Measurements from ENCODE around the gene AIMP2. TPM values are rescaled to one million over a fixed set of nuclear protein-coding genes. Genes with fewer than 3 reads are reported as not detected.

The AIMP2 gene
- total RNA-seq, 1 experiment from 2014 or later, result 68.4 TPM

DNA sequence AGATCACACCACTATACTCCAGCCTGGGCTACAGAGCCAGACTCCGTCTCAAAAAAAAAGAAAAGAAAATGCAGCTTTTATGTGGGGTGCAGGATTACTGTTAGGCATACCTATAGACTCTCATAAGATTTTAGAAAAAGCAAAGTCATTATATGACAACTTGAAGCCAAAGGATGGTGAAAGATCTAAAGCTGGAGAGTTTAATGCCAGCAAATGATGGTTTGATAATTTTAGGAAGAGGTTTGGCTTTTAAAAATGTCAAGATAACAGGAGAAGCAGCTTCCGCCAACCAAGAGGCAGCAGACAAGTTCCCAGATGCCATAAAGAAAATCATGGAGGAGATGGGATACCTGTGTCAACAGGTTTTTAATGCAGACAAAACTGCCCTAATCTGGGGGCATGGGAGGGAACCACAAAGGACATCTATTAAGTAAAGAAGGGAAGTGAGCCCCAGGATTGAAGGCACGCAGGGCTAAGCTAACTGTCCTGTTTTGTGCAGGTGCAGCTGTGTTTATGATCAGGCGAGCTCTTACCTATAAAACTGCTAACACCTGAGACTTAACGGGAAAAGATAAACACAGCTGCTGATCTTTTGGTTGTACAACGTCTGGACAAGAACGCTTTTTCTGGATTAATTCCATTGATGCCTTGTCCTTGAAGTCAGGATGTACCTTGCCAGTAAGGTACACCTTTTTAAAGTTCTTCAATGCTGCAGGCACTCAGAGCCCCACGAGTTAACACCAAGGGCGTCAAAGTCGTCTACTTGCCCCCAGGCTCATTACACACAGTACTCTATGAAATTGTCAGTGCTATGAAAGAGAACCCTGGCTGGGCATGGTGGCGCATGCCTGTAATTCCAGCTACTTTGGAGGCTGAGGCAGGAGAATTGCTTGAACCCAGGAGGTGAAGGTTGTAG lies 11.6 kb downstream of the AIMP2 start:
- BruUV-seq (replicated peaks), result no TSS peak
- H3K36me3 ChIP-seq (ENCODE audit: low read depth, low read length), result peaks cover 63% of the 10 kb centered on the region
- ChIA-PET POLR2A (ENCODE audit: unreplicated experiment) (no interaction called here), CTCF (no interaction called here)
- TF ChIP-seq, protein P1, sequence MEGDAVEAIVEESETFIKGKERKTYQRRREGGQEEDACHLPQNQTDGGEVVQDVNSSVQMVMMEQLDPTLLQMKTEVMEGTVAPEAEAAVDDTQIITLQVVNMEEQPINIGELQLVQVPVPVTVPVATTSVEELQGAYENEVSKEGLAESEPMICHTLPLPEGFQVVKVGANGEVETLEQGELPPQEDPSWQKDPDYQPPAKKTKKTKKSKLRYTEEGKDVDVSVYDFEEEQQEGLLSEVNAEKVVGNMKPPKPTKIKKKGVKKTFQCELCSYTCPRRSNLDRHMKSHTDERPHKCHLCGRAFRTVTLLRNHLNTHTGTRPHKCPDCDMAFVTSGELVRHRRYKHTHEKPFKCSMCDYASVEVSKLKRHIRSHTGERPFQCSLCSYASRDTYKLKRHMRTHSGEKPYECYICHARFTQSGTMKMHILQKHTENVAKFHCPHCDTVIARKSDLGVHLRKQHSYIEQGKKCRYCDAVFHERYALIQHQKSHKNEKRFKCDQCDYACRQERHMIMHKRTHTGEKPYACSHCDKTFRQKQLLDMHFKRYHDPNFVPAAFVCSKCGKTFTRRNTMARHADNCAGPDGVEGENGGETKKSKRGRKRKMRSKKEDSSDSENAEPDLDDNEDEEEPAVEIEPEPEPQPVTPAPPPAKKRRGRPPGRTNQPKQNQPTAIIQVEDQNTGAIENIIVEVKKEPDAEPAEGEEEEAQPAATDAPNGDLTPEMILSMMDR (conservative IDR thresholded peaks at IDR 0.05; ENCODE audit: low read depth, low read length), result no peak
- TF ChIP-seq EZH2phosphoT487 (IDR thresholded peaks at IDR 0.05; ENCODE audit: borderline replicate concordance, low read length) (no peak), EZH2 (IDR thresholded peaks at IDR 0.05; ENCODE audit: low read length, unreplicated experiment) (no peak)
- H2AFZ ChIP-seq (ENCODE audit: low read length), result no peak overlapping the region
- no peaks in the 10 kb centered on the region for H3K9me3 ChIP-seq (ENCODE audit: low read length)
- no peaks in the 10 kb centered on the region for H3F3A ChIP-seq (ENCODE audit: low read length, unreplicated experiment)
- H3K4me1 ChIP-seq (ENCODE audit: insufficient read depth, low read length), result peaks cover 4% of the 10 kb centered on the region
- no peak overlapping the region for H3K27ac ChIP-seq (ENCODE audit: low read length)
- H4K20me1 ChIP-seq (ENCODE audit: low read length), result no peaks in the 10 kb centered on the region
- DNase-seq (no peak), ATAC-seq (no peak)
- H3K9ac ChIP-seq (ENCODE audit: low read length), result no peak overlapping the region
- H3K9me2 ChIP-seq (replicated peaks; ENCODE audit: low read length), result no peaks in the 10 kb centered on the region
- no peaks in the 10 kb centered on the region for H3K79me2 ChIP-seq (ENCODE audit: low read length)
- H3K4me3 ChIP-seq (ENCODE audit: low read length), result no peak overlapping the region
- H3K4me2 ChIP-seq (ENCODE audit: low read length), result no peak overlapping the region
- intact Hi-C loops (cut with micrococcal nuclease), result no loop called here
- H3K27me3 ChIP-seq (ENCODE audit: low read length), result no peaks in the 10 kb centered on the region

DNA sequence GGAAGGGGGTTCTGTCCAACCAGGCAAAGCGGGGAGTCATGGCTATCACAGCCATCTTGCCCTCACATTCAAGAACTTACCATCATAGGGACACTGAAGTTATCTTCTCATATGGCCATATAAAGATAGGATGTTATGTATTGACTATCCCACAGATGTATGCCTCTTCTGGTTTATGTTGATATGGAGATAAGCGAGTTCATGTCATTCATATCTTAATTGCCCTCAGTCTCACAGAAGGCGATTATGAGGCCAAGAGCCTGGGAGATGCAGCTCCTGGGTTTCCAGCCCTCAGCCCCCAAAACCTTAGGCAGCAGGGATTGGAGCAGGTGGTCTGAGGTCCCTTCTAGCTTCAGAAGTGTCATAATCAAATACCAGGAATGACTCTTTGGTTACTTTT lies 13.6 kb downstream of the AIMP2 start:
- no peak overlapping the region for H2AFZ ChIP-seq (ENCODE audit: low read length)
- DNase-seq (no peak), ATAC-seq (no peak)
- no peak for TF ChIP-seq EZH2 (IDR thresholded peaks at IDR 0.05; ENCODE audit: low read length, unreplicated experiment)
- TF ChIP-seq, protein P1 (conservative IDR thresholded peaks at IDR 0.05; ENCODE audit: low read depth, low read length), result no peak
- no peak for TF ChIP-seq EZH2phosphoT487 (IDR thresholded peaks at IDR 0.05; ENCODE audit: borderline replicate concordance, low read length)
- no peak overlapping the region for H3K27ac ChIP-seq (ENCODE audit: low read length)
- no peaks in the 10 kb centered on the region for H3K27me3 ChIP-seq (ENCODE audit: low read length)
- peaks cover 64% of the 10 kb centered on the region for H3K36me3 ChIP-seq (ENCODE audit: low read depth, low read length)
- no peak overlapping the region for H3K4me3 ChIP-seq (ENCODE audit: low read length)
- no peak overlapping the region for H3K9ac ChIP-seq (ENCODE audit: low read length)
- POLR2A ChIA-PET (ENCODE audit: unreplicated experiment), result no interaction called here
- H3K9me3 ChIP-seq (ENCODE audit: low read length), result no peaks in the 10 kb centered on the region
- intact Hi-C loops (cut with micrococcal nuclease), result no loop called here
- no peaks in the 10 kb centered on the region for H3K79me2 ChIP-seq (ENCODE audit: low read length)
- peaks cover 4% of the 10 kb centered on the region for H3K4me1 ChIP-seq (ENCODE audit: insufficient read depth, low read length)
- CTCF ChIA-PET, result no interaction called here
- BruUV-seq (replicated peaks), result no TSS peak
- no peaks in the 10 kb centered on the region for H3F3A ChIP-seq (ENCODE audit: low read length, unreplicated experiment)
- no peak overlapping the region for H3K4me2 ChIP-seq (ENCODE audit: low read length)
- H4K20me1 ChIP-seq (ENCODE audit: low read length), result no peaks in the 10 kb centered on the region
- no peaks in the 10 kb centered on the region for H3K9me2 ChIP-seq (replicated peaks; ENCODE audit: low read length)

DNA sequence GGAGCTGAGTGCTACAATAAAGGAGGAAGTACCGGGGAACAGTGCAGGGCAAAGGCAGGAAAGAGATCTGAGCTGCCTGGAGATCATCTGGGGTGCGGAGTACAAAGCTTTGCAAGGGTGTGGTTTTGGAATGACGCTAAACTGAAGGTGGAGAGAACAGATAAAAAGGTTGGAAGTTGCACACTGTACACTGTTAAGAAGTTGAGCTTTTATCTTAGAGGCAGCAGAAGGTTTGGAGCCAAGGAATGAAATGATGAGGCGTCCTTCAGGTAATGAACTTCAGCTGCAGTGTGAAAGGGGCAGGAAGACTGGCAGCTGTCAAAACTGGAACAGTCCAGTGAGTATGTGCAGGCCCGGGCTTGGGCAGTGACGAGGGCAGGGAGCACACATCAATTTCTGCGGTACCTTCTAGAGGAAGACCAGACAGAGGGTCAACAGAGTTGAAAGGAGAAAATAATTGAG lies 14.9 kb downstream of the AIMP2 start:
- POLR2A ChIA-PET (ENCODE audit: unreplicated experiment), result no interaction called here
- Histone ChIP-seq H3K79me2 (ENCODE audit: low read length) (no peaks in the 10 kb centered on the region), H3K27me3 (ENCODE audit: low read length) (no peaks in the 10 kb centered on the region), H3F3A (ENCODE audit: low read length, unreplicated experiment) (no peaks in the 10 kb centered on the region), H4K20me1 (ENCODE audit: low read length) (no peaks in the 10 kb centered on the region), H3K36me3 (ENCODE audit: low read depth, low read length) (peaks cover 65% of the 10 kb centered on the region), H3K27ac (ENCODE audit: low read length) (no peak overlapping the region), H3K4me2 (ENCODE audit: low read length) (no peak overlapping the region), H3K9me2 (replicated peaks; ENCODE audit: low read length) (no peaks in the 10 kb centered on the region), H3K4me1 (ENCODE audit: insufficient read depth, low read length) (peaks cover 4% of the 10 kb centered on the region), H3K9ac (ENCODE audit: low read length) (no peak overlapping the region), H3K9me3 (ENCODE audit: low read length) (no peaks in the 10 kb centered on the region), H2AFZ (ENCODE audit: low read length) (no peak overlapping the region), H3K4me3 (ENCODE audit: low read length) (no peak overlapping the region)
- TF ChIP-seq EZH2 (IDR thresholded peaks at IDR 0.05; ENCODE audit: low read length, unreplicated experiment) (no peak), EZH2phosphoT487 (IDR thresholded peaks at IDR 0.05; ENCODE audit: borderline replicate concordance, low read length) (no peak)
- TF ChIP-seq, protein P1 (conservative IDR thresholded peaks at IDR 0.05; ENCODE audit: low read depth, low read length), result no peak
- DNase-seq (no peak), ATAC-seq (no peak)
- BruUV-seq (replicated peaks), result TSS peak; percentile 63
- intact Hi-C loops (cut with micrococcal nuclease), result no loop called here
- CTCF ChIA-PET, result interaction anchor here (0.6 kb wide), 1 partner anchor 27 kb away, joined by 9 read pairs; no protein-coding TSS in a partner anchor

Data from PC-3 (cell line).